Activated naive CD4-positive, alpha-beta T cell treated with anti-CD3 and anti-CD28 coated beads for 36 hours (primary cell): Measurements from ENCODE around the gene PRAMEF20. TPM values are rescaled to one million over a fixed set of nuclear protein-coding genes. Genes with fewer than 3 reads are reported as not detected.
"Not testable (repeated sequence)": the region's sequence is repeated elsewhere in the genome, so short reads cannot be mapped to it uniquely, and the experiment has no call there.

ENCODE experiments used
- CTCF ChIA-PET: fragments of 350-600 bp; sonication (Branson Sonifier 250); formaldehyde crosslinking; loops from one replicate; lab custom pipeline; 2021; ENCODE audit warnings: antibody characterized with exemption; lab: Charles Lee
- DNase-seq: peaks from one replicate; pipeline ENCODE4 v3.0.0-alpha.2; 2020
- H3K27ac Mint-ChIP-seq: one replicate; pipeline ENCODE4 v1.8.0; 2021; ENCODE audit warnings: mild to moderate bottlenecking, mixed read lengths
- H3K27me3 Mint-ChIP-seq: one replicate; pipeline ENCODE4 v1.8.0; 2021; ENCODE audit warnings: low read depth, mixed read lengths
- H3K36me3 Mint-ChIP-seq: one replicate; pipeline ENCODE4 v1.8.0; 2021; ENCODE audit warnings: low read depth, mixed read lengths
- H3K4me1 Mint-ChIP-seq: one replicate; pipeline ENCODE4 v1.8.0; 2021; ENCODE audit warnings: low read depth, mixed read lengths
- H3K4me3 Mint-ChIP-seq: one replicate; pipeline ENCODE4 v1.8.0; 2021; ENCODE audit warnings: mild to moderate bottlenecking, moderate library complexity, mixed read lengths
- H3K9me3 Mint-ChIP-seq: one replicate; pipeline ENCODE4 v1.8.0; 2021; ENCODE audit warnings: mixed read lengths
- intact Hi-C: fragments of 100-400 bp; cut with micrococcal nuclease; formaldehyde crosslinking; loops from one replicate; pipeline ENCODE4 v1.15.1; 2023
- total RNA-seq, 2 experiments: library from RNA; stranded (reverse); gene quantifications; one replicate each; pipeline ENCODE4 v1.2.3, GENCODE V29; 2021

The PRAMEF20 gene
- total RNA-seq = not detected

DNA sequence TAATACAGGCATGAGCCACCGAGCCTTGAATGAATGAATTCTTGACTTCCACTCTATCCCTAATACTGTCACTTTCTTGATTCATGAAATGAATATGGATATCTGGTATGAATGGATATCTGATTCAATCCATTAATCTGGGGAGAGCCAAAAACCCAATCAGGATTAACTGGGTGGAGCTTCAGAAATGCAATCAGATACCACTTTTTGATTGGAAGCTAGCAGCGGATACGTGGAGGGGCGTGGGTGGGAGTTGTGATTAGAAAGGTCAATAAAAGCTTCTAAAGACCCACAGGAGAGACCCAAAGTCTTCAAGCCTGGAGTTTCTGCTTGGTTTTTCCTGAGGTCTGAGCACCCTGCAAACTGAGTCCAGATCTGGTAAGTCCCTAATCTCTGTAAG lies at the start of gene PRAMEF20:
TSS of gene PRAMEF20 (plus strand) at position 301 of the 400 bp plus-strand sequence. CDS start 5,905 bp downstream, outside the sequence.
- DNase-seq, H3K27me3 Mint-ChIP-seq, H3K4me1 Mint-ChIP-seq, H3K36me3 Mint-ChIP-seq, H3K27ac Mint-ChIP-seq, H3K9me3 Mint-ChIP-seq, H3K4me3 Mint-ChIP-seq, intact Hi-C loops: not testable (repeated sequence)
- CTCF ChIA-PET = interaction anchor here (0.6 kb wide), 1 partner anchor 225 kb away, joined by 3 read pairs; no protein-coding TSS in a partner anchor

DNA sequence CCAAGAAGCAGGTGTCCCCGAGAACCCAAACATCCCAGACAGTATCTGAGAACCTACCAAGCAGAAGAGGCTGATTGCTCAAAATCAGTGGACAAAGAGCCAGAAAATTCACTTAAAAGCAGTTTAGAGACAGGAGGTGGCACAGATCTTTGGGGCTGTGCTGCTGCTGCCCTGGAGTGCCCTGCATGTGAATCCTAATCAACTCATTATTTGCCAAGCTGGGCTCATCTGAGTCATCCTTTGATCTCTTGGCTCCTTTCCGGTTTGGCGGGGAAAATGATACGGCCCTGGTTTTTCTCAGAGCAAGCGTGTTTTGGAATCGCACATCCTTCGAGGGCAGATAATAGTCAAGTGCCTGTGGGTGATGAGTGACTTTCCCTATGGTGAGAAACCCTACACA lies 47.9 kb upstream of the PRAMEF20 start:
- DNase-seq, H3K4me1 Mint-ChIP-seq, H3K9me3 Mint-ChIP-seq, H3K27ac Mint-ChIP-seq, H3K4me3 Mint-ChIP-seq, H3K27me3 Mint-ChIP-seq, H3K36me3 Mint-ChIP-seq, CTCF ChIA-PET, intact Hi-C loops: not testable (repeated sequence)

DNA sequence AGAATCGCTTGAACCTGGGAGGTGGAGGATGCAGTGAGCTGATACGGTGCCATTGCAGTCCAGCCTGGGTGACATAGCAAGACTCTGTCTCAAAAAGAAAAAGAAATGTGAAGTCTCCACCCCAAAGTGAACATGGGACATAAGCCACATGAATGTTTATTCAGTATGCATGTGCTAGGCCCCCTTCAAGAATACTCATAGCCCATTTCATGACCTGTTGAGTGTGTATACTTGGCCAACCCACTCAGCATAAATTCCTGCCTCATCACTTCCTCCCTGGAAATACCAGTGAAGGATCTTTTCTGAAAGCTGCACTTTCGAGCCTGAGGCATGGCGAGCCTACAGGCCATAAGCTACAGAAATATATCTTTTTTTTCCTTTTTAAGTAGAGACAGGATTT lies 45.3 kb upstream of the PRAMEF20 start:
- H3K27ac Mint-ChIP-seq, H3K27me3 Mint-ChIP-seq, H3K4me1 Mint-ChIP-seq, intact Hi-C loops, DNase-seq, H3K9me3 Mint-ChIP-seq, H3K4me3 Mint-ChIP-seq, H3K36me3 Mint-ChIP-seq, CTCF ChIA-PET: not testable (repeated sequence)

DNA sequence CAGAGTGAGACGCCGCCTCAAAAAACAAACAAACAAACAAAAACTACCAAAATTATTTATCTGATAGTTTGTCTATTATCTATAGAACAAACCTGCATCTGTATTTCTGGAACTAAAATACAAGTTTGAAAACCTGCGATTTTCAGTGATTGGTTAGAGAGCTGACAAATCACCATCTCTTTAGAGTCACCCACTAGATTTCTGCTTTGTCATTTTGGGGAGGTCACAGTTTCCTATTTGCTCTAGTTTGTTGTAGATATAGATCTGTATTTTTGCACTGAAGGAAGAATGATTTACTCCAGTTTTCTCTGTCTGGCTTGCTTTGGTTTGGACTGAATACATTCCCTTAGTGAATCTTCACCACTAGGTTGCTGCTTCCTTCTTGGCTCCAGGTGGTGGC lies 43.7 kb upstream of the PRAMEF20 start:
- H3K27me3 Mint-ChIP-seq, H3K27ac Mint-ChIP-seq, H3K9me3 Mint-ChIP-seq, H3K36me3 Mint-ChIP-seq, H3K4me3 Mint-ChIP-seq, CTCF ChIA-PET, intact Hi-C loops, H3K4me1 Mint-ChIP-seq, DNase-seq: not testable (repeated sequence)

DNA sequence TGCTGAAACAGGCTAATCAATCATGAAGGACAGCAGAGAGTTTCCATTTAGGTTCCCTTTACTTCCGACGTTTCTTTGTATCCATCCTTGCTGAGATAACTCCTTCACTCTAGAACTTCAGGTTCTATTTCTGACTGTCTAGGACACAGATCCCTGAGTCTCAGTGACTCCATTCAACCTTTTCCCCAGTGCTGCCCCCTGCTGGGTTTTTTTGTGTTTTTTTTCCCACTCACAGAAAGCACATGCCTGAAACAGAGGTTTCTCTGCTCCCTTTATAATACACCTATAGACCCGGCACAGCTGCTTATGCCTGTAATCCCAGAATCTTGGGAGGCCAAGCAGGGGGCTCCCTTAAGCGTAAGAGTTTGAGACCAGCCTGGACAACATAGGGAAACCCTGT lies 41.7 kb upstream of the PRAMEF20 start:
- H3K27ac Mint-ChIP-seq, H3K36me3 Mint-ChIP-seq, H3K4me3 Mint-ChIP-seq, intact Hi-C loops, H3K4me1 Mint-ChIP-seq, H3K9me3 Mint-ChIP-seq, H3K27me3 Mint-ChIP-seq, CTCF ChIA-PET: not testable (repeated sequence)
- DNase-seq = peak; percentile 57

DNA sequence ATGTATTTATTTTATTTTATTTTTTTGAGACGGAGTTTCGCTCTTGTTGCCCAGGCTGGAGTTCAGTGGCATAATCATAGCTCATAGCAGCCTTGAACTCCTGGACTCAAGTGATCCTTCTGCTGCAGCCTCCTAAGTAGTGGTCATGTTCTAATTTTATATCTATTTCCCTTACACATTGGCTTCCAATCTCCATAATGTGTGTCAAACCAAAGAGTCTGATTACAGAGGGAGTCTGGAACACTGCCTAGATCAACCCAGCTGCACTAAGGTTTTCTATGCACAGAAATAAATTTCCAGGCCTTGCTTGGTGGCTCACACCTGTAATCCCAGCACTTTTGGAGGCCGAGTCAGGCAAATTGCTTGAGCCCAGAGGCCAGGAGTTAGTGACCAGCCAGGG lies 31.3 kb upstream of the PRAMEF20 start:
- H3K4me1 Mint-ChIP-seq, H3K36me3 Mint-ChIP-seq, H3K4me3 Mint-ChIP-seq, H3K9me3 Mint-ChIP-seq, intact Hi-C loops, H3K27ac Mint-ChIP-seq, DNase-seq, CTCF ChIA-PET, H3K27me3 Mint-ChIP-seq: not testable (repeated sequence)

DNA sequence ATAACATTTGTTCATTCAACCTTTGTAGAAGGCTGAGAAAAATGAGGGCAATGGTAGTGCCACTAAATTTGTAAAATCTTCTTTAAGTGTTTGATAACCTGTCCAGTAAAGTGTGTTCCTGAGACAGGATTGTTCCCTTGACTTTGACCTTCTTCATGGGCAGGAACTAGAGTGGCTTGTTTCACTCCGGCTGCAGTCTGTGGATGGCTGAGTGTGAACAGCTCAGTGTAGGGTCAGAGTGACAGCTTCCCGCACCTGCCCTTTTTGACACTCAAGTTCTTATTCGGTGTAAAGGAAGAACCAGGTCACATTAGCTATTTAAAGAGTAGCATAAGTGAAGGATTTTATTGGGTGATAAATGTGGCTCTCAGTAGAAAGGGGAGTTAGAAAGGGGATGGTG lies 29.9 kb upstream of the PRAMEF20 start:
- intact Hi-C loops, CTCF ChIA-PET, H3K36me3 Mint-ChIP-seq, H3K27me3 Mint-ChIP-seq, DNase-seq, H3K4me1 Mint-ChIP-seq, H3K27ac Mint-ChIP-seq, H3K4me3 Mint-ChIP-seq, H3K9me3 Mint-ChIP-seq: not testable (repeated sequence)

DNA sequence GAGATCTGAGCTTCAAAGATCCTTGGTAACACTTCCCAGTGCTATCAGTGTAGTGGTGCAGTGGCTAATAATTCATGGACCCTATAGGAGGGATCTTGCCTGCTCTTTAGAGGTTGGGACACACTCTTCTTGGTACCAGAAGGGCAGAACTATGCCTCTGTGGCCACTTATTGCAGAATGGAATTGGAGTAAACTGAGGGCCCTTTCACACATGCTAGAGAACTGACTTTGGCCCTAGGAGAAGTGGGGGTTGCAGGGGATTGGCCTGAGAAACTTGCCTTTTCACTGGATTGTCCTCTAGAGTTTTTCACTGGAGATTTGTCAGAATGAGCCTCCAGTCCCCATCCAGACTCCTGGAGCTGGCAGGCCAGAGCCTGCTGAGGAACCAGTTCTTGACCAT lies 20.9 kb upstream of the PRAMEF20 start, which contains the start of gene PRAMEF17:
TSS of gene PRAMEF17 (plus strand) at position 301 of the 400 bp plus-strand sequence. CDS start at position 327, 26 bp downstream.
- H3K27me3 Mint-ChIP-seq, H3K4me3 Mint-ChIP-seq, H3K4me1 Mint-ChIP-seq, DNase-seq, H3K36me3 Mint-ChIP-seq, H3K9me3 Mint-ChIP-seq, intact Hi-C loops, H3K27ac Mint-ChIP-seq, CTCF ChIA-PET: not testable (repeated sequence)

DNA sequence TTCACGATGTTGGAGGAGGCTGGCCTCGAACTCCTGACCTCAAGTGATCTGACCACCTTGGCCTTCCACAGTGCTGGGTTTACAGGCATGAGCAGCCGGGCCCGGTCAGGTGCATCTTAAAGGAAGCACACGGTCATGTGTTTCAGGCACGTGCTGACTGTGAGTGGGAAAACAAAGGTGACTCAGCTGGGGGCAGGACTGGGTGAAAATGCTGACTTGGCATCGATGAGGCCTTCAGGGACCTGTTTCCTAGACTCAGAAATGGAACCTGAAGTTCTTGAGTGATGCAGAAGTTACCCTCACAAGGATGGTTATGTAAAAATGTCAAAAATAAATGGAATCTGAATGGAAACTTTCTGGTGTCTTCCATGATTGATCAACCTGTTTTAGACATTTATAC lies 17.2 kb upstream of the PRAMEF20 start:
- H3K9me3 Mint-ChIP-seq, intact Hi-C loops, H3K27me3 Mint-ChIP-seq, CTCF ChIA-PET, DNase-seq, H3K27ac Mint-ChIP-seq, H3K4me3 Mint-ChIP-seq, H3K4me1 Mint-ChIP-seq, H3K36me3 Mint-ChIP-seq: not testable (repeated sequence)

DNA sequence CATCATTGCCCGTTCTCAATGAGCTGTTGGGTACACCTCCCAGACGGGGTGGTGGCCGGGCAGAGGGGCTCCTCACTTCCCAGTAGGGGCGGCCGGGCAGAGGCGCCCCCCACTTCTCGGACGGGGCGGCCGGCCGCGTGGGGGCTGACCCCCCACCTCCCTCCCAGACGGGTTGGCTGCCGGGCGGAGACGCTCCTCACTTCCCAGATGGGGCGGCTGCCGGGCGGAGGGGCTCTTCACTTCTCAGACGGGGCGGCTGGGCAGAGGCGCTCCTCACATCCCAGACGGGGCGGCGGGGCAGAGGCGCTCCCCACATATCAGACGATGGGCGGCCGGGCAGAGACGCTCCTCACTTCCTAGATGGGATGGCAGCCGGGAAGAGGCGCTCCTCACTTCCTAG lies 15.5 kb upstream of the PRAMEF20 start:
- H3K27me3 Mint-ChIP-seq, CTCF ChIA-PET, DNase-seq, H3K9me3 Mint-ChIP-seq, H3K4me3 Mint-ChIP-seq, intact Hi-C loops, H3K4me1 Mint-ChIP-seq, H3K36me3 Mint-ChIP-seq, H3K27ac Mint-ChIP-seq: not testable (repeated sequence)

DNA sequence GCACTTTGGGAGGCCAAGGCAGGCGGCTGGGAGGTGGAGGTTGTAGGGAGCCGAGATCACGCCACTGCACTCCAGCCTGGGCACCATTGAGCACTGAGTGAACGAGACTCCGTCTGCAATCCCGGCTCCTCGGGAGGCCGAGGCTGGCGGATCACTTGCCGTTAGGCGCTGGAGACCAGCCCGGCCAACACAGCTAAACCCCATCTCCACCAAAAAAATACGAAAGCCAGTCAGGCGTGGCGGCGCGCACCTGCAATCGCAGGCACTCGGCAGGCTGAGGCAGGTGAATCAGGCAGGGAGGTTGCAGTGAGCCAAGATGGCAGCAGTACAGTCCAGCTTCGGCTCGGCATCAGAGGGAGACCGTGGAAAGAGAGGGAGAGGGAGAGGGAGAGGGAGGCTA lies 14.9 kb upstream of the PRAMEF20 start:
- H3K9me3 Mint-ChIP-seq, H3K36me3 Mint-ChIP-seq, H3K4me1 Mint-ChIP-seq, CTCF ChIA-PET, intact Hi-C loops, H3K27ac Mint-ChIP-seq, H3K27me3 Mint-ChIP-seq, H3K4me3 Mint-ChIP-seq, DNase-seq: not testable (repeated sequence)

DNA sequence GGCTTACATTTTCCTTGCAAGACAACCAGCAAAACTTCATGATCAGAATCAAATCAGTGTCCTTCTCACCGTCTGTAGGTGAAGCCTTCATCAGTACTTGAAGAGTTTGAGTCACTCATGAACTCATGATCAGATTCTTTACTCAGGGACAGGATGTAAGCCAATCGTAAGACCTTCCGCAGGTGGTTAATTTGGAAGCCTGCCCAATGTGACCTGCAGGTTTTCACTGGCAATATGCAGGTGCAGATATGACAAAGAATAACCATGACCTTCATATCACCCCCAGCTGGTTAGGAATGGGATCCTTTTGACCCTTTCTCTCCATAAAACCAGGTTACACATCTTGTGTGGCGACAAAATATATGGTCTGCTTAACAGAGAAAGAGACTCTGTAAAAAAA lies 2.4 kb upstream of the PRAMEF20 start:
- no peak overlapping the region for H3K4me3 Mint-ChIP-seq
- CTCF ChIA-PET = no interaction called here
- intact Hi-C loops = no loop called here
- no peaks in the 10 kb centered on the region for H3K36me3 Mint-ChIP-seq
- H3K9me3 Mint-ChIP-seq = peaks cover 3% of the 10 kb centered on the region
- H3K27me3 Mint-ChIP-seq = peaks cover 6% of the 10 kb centered on the region
- H3K4me1 Mint-ChIP-seq = no peaks in the 10 kb centered on the region
- no peak overlapping the region for H3K27ac Mint-ChIP-seq
- no peak for DNase-seq

DNA sequence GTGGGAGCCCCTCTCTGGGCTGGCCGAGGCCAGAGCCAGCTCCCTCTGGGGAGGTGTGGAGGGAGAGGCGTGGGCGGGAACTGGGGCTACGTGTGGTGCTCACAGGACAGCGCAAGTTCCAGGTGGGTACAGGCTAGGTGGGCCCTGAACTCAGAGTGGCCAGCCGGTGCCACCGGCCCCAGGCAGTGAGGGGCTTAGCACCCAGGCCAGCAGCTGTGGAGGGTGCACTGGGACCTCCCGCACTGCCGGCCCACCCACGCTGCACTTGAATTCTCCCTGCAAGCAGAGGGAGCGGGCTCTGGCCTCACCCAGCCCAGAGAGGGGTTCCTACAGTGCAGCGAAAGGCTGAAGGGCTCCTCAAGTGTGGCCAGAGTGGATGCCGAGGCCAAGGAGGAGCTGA lies 20.2 kb downstream of the PRAMEF20 start:
- CTCF ChIA-PET = no interaction called here

DNA sequence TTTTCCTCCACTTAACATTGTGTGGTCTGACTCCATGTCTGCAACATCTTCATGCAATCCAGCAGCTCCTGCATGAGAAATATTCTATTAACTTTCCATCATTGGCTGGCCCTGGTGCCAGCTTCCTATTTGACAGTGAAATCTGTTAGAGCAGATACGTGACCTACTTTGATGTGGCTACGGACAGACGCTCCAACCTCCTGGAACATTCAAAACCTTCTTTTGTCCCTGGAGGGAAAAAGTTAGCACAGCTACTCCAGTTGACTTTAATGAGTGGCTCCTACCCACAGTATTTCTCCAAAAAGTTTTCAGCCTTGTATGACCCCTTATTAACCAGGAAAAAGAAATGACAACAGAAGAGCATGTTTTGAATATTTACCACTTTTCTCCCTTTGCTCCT lies 22.0 kb downstream of the PRAMEF20 start:
- CTCF ChIA-PET = no interaction called here
- no peak for DNase-seq
- H3K27ac Mint-ChIP-seq = no peak overlapping the region
- H3K27me3 Mint-ChIP-seq = no peaks in the 10 kb centered on the region
- no peak overlapping the region for H3K4me3 Mint-ChIP-seq
- no peaks in the 10 kb centered on the region for H3K9me3 Mint-ChIP-seq
- H3K36me3 Mint-ChIP-seq = no peaks in the 10 kb centered on the region
- intact Hi-C loops = no loop called here
- no peaks in the 10 kb centered on the region for H3K4me1 Mint-ChIP-seq

More for the DNA sequence above, 20.2 kb downstream of the PRAMEF20 start:
- H3K36me3 Mint-ChIP-seq = no peaks in the 10 kb centered on the region
- intact Hi-C loops = no loop called here
- H3K4me1 Mint-ChIP-seq = no peaks in the 10 kb centered on the region
- no peaks in the 10 kb centered on the region for H3K9me3 Mint-ChIP-seq
- DNase-seq = no peak
- H3K4me3 Mint-ChIP-seq = no peak overlapping the region
- no peak overlapping the region for H3K27ac Mint-ChIP-seq
- H3K27me3 Mint-ChIP-seq = no peaks in the 10 kb centered on the region
